Measurements from ENCODE around the gene SULT1C2. TPM values are rescaled to one million over a fixed set of nuclear protein-coding genes. Genes with fewer than 3 reads are reported as not detected.

Gene SULT1C2
- total and polyA plus RNA-seq, 4 donors, result 1.7 to 20.5 (median 3.7) TPM

DNA sequence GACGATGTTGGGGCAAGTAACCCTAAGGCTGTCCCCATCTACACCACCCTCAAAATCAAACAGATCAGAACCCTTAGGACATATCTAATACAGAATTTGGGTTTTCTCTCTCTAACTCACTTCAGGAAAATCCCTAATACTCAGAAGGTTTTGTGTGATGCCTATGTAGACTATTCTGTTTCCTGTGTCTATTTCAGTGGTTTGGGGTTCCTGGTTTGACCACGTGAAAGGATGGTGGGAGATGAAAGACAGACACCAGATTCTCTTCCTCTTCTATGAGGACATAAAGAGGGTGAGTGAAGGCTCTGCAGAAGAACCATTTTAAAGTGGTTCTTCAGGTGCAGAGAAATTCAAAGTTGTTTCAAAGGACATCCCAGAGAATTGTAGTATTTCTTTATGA, 16.3 kb downstream of the SULT1C2 start:
- no peak for ATAC-seq (ENCODE audit: insufficient read depth, low FRiP score)
- WGBS, 2 donors, result 60 to 74% methylated on average over 2 of the region's 2 CpGs
- no peak overlapping the region for H3K27ac ChIP-seq (ENCODE audit: low read depth in 1 of 2, low read length in 1 of 2)
- H3K27me3 ChIP-seq (ENCODE audit: control insufficient read depth in 3 of 3, insufficient read depth in 3 of 3, low read length in 2 of 3), result no peaks in the 10 kb centered on the region
- H3K4me1 ChIP-seq (ENCODE audit: control insufficient read depth in 5 of 5, insufficient read depth in 5 of 5, low read length in 5 of 5), result no peaks in the 10 kb centered on the region
- H3K4me3 ChIP-seq, result no peak overlapping the region
- DNase-seq, result no peak
- no peaks in the 10 kb centered on the region for H3K36me3 ChIP-seq (ENCODE audit: control insufficient read depth in 4 of 4, insufficient read depth in 4 of 4, low read length in 4 of 4)
- H3K9me3 ChIP-seq (ENCODE audit: control insufficient read depth in 4 of 4, insufficient read depth in 3 of 4, low read length in 3 of 4), result no peaks in the 10 kb centered on the region
- no peak for TF ChIP-seq CTCF (IDR thresholded peaks at IDR 0.05; ENCODE audit: control extremely low read depth, extremely low read depth)
- no peak overlapping the region for H3K9ac ChIP-seq (ENCODE audit: insufficient read depth in 1 of 2, low read length in 2 of 2)

- TF ChIP-seq CTCF (IDR thresholded peaks at IDR 0.05; ENCODE audit: control extremely low read depth, extremely low read depth), result no peak
- Histone ChIP-seq H3K4me3 (no peak overlapping the region), H3K4me1 (ENCODE audit: control insufficient read depth in 5 of 5, insufficient read depth in 5 of 5, low read length in 5 of 5) (no peaks in the 10 kb centered on the region), H3K27me3 (ENCODE audit: control insufficient read depth in 3 of 3, insufficient read depth in 3 of 3, low read length in 2 of 3) (no peaks in the 10 kb centered on the region), H3K27ac (ENCODE audit: low read depth in 1 of 2, low read length in 1 of 2) (no peak overlapping the region), H3K36me3 (ENCODE audit: control insufficient read depth in 4 of 4, insufficient read depth in 4 of 4, low read length in 4 of 4) (no peaks in the 10 kb centered on the region), H3K9me3 (ENCODE audit: control insufficient read depth in 4 of 4, insufficient read depth in 3 of 4, low read length in 3 of 4) (no peaks in the 10 kb centered on the region), H3K9ac (ENCODE audit: insufficient read depth in 1 of 2, low read length in 2 of 2) (no peak overlapping the region)
- no peak for ATAC-seq (ENCODE audit: insufficient read depth, low FRiP score)
- 88 to 89% methylated on average over 2 of the region's 2 CpGs for WGBS, 2 donors
- DNase-seq, result no peak
Observed at GRCh38 chr2:108305901-108306300, 17.2 kb downstream of the SULT1C2 start.

DNA sequence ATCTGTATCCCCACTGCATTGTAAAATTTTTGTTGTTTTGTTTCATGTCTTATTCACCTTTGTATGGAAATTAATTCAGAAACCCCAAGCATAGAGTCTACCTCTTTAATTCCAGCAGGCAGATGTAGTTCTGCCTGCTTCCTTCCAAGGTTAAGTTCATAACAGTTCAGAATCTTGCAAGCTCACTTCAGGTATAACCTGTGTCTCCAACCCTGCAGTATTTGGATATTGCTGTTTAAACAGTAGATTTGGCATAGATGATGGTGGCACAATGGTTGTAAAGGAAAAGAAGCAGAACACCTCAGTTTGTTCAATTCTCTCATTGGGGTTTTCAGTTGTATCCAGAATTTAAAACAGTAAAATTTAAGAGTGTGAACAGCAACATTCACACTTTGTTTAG, 21.2 kb downstream of the SULT1C2 start:
- Histone ChIP-seq H3K4me1 (ENCODE audit: control insufficient read depth in 5 of 5, insufficient read depth in 5 of 5, low read length in 5 of 5) (no peaks in the 10 kb centered on the region), H3K9me3 (ENCODE audit: control insufficient read depth in 4 of 4, insufficient read depth in 3 of 4, low read length in 3 of 4) (no peaks in the 10 kb centered on the region), H3K27ac (ENCODE audit: low read depth in 1 of 2, low read length in 1 of 2) (no peak overlapping the region), H3K27me3 (ENCODE audit: control insufficient read depth in 3 of 3, insufficient read depth in 3 of 3, low read length in 2 of 3) (no peaks in the 10 kb centered on the region), H3K4me3 (no peak overlapping the region), H3K36me3 (ENCODE audit: control insufficient read depth in 4 of 4, insufficient read depth in 4 of 4, low read length in 4 of 4) (no peaks in the 10 kb centered on the region), H3K9ac (ENCODE audit: insufficient read depth in 1 of 2, low read length in 2 of 2) (no peak overlapping the region)
- ATAC-seq (ENCODE audit: insufficient read depth, low FRiP score) (no peak), DNase-seq (peak in 1 of 3 donors; percentile 34)
- no peak for TF ChIP-seq CTCF (IDR thresholded peaks at IDR 0.05; ENCODE audit: control extremely low read depth, extremely low read depth)

DNA sequence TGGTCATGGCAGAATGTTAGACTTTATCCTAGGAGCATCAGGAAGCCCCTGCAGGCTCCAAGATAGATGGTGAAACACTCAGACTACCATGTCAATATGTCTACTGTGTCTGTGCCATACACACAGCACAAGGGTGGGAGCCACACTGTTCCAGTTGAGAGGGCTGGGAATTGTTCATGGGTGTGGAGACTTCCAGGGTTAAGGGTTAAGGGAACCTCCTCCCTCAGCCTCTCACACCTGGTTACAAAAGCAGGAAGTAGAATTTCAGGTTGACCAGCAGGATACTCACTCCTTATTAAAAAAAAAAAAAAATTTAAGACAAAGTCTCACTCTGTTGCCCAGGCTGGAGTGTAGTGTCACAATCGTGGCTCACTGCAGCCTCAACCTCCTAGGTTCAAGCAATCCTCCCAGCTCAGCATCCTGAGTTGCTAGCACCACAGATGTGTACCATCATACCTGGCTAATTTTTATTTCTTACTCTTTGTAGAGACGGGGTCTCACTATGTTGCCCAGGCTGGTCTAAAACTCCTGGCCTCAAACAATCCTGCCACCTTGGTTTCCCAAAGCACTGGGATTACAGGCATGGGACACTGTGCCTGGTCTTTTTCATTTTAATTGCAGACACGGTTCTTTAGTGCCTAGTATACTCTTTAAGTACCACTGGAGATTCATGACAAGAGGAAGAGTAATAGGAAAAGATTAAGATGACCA, 26.0 kb downstream of the SULT1C2 start:
- no peaks in the 10 kb centered on the region for H3K9me3 ChIP-seq (ENCODE audit: control insufficient read depth in 4 of 4, insufficient read depth in 3 of 4, low read length in 3 of 4)
- WGBS, 2 donors, result 76 to 91% methylated on average over 3 of the region's 3 CpGs
- no peak for DNase-seq
- no peaks in the 10 kb centered on the region for H3K27me3 ChIP-seq (ENCODE audit: control insufficient read depth in 3 of 3, insufficient read depth in 3 of 3, low read length in 2 of 3)
- H3K27ac ChIP-seq (ENCODE audit: low read depth in 1 of 2, low read length in 1 of 2), result no peak overlapping the region
- H3K4me1 ChIP-seq (ENCODE audit: control insufficient read depth in 5 of 5, insufficient read depth in 5 of 5, low read length in 5 of 5), result peaks cover 0 to 3% (median 0%) of the 10 kb centered on the region in 5 donors
- H3K36me3 ChIP-seq (ENCODE audit: control insufficient read depth in 4 of 4, insufficient read depth in 4 of 4, low read length in 4 of 4), result no peaks in the 10 kb centered on the region
- TF ChIP-seq CTCF (IDR thresholded peaks at IDR 0.05; ENCODE audit: control extremely low read depth, extremely low read depth), result no peak
- H3K9ac ChIP-seq (ENCODE audit: insufficient read depth in 1 of 2, low read length in 2 of 2), result no peak overlapping the region
- ATAC-seq (ENCODE audit: insufficient read depth, low FRiP score), result no peak
- H3K4me3 ChIP-seq, result no peak overlapping the region

Data from lung (tissue), 12 donors.